SW480 (cell line): ENCODE results near the gene RNMT.
"Not testable (repeated sequence)": the region's sequence is repeated elsewhere in the genome, so short reads cannot be mapped to it uniquely, and the experiment has no call there.

Source experiments
- DNase-seq: peaks from one replicate; pipeline ENCODE4 v3.0.0-alpha.2; 2016; ENCODE audit warnings: low spot score

Gene RNMT

GRCh38 chr18:13745696-13746095, 19.2 kb downstream of the RNMT start:
- DNase-seq, result no peak

DNA sequence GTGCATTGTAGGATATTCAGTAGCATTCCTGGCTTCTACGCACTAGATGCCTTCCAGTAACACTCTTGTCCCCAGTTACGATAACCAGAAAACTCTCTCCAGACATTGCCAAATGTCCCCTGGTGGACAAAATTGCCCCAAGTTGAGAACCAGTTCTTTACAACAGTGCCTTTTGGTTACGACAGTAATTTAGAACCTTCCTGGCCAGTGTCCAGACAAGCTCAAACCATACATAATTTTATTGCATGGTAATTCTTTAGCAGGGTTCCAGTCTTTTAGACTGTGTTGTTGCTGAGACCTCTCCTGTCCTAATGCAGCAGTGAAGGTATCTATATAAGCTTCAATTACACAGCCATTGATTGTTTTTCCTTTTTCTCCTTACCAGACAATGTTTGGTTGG, 20.2 kb downstream of the RNMT start:
- DNase-seq, result no peak

- not testable (repeated sequence) for DNase-seq
Observed at GRCh38 chr18:13751599-13751998, 25.1 kb downstream of the RNMT start.

DNA sequence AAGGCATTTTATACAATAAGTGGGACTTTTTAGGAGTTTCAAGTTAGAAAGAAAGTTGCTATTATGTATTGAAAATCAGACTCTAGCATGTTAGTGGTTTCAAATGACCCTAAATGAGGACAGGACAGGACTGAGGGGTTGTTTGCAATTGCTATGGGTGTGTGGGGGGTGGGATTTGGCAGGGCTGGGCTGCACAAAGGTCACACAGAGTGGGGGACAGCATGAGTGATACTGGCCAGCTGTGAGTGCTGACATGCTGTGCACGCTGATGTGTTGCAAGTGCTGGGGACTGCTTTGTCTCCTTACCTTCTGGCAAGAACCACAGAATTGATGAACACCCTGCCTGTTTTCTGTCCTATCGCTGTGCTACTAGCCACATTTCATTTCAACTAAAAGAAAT, 29.8 kb downstream of the RNMT start:
- no peak for DNase-seq

GRCh38 chr18:13756671-13757070, 30.2 kb downstream of the RNMT start:
- no peak for DNase-seq

- no peak for DNase-seq
Observed at GRCh38 chr18:13758622-13759021, 32.1 kb downstream of the RNMT start.

- no peak for DNase-seq
Observed at GRCh38 chr18:13760047-13760446, 33.6 kb downstream of the RNMT start.

- DNase-seq, result no peak
Observed at GRCh38 chr18:13762690-13763439, 36.4 kb downstream of the RNMT start.

DNA sequence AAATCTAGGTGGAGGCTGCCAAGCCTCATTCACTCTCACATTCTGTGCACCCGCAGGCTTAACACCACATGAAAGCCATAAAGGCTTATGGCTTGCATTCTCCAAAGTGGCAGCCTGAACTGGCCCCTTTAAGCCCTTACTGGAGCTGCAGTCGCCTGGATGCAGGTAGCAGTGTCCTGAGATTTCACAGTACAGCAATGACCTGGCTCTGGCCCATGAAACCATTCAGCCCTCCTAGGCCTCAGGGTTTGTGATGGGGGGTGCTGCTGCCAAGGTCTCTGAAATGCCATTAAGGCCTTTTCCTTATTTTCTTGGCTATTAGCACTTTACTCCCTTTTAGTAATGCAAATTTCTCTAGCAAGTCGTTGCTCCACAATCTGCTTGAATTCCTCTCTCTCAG, 48.6 kb downstream of the RNMT start:
- DNase-seq, result no peak

DNA sequence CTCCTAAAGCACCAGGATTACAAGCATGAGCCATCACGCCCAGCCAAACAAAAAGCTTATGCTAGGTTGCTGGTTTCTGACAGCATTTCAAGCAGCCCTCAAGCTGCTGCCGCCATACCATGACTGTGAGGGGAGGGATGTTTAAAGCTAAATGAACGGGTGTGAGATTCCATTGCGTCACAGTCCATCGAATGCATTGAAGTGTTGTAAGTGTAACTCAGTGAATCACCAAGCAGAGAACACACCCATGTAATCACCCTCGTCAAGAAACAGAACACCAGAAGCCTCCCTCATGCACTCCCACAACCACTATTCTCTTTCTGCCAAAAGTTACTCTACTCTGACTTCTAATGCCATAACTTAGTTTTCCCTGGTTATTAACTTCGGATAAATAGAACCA, 64.7 kb downstream of the RNMT start:
- peak; percentile 16 for DNase-seq

DNA sequence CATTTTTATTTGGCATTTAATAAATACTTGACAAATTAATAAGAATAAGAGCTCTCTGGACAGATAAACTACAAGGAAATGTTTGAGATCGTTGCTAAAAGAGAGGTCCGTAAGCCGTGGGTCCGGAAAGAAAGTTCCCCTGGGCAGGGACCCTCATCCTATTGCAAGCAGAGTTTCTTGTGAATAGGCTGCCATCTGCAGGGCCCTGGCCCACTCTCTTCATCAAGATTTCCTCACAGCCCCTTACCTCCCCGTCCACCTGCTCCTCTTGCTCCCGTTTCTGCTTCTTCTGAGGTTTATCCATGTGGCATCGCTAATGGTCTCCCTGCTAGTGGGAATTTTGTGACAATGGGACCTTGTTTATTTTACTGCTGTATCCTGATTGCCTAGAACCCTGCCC, 67.3 kb downstream of the RNMT start:
- DNase-seq, result no peak

GRCh38 chr18:13796515-13796914, 70.0 kb downstream of the RNMT start:
- no peak for DNase-seq

GRCh38 chr18:13797157-13797611, 70.7 kb downstream of the RNMT start:
- peak; percentile 14 for DNase-seq

- DNase-seq, result no peak
Observed at GRCh38 chr18:13799396-13799795, 72.9 kb downstream of the RNMT start.

DNA sequence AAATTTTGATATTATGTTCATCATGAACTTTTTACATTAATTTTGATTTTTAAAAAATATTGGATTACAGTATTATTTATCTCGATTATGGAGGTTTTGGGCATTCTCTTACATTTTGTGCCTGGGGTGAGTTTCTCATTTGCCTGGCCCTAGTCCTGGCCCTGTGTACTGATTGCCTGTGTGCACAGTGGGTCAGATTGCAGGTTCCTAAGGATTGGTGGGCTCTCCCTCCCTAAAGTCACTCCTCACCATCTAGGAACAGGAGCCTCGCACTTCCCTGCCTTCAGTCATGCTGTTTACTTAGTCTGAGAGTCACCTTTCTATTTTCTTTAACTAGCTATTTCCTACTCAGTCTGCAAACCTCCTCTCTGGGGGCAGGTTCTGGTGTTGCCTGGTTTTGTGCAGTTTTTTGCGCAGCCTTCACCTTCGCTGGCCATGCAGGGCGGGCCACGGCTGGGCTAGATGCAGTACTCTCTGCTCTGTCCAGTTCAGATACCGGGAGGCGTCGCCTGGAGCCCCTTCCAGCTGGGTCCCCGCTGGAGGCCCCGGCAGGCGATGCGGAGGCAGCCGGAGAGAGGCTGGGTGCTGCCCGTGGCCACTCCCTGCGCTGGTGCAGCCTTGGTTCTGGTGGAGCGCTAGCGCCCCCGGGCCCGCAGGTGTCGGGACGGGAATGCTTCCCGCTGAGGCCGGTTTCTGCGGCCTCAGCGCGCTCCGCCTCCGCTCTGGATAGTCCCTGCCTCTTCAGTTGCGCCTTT, 74.2 kb downstream of the RNMT start:
- peak; percentile 44 for DNase-seq

GRCh38 chr18:13801260-13801601, 74.8 kb downstream of the RNMT start:
- DNase-seq, result no peak

DNA sequence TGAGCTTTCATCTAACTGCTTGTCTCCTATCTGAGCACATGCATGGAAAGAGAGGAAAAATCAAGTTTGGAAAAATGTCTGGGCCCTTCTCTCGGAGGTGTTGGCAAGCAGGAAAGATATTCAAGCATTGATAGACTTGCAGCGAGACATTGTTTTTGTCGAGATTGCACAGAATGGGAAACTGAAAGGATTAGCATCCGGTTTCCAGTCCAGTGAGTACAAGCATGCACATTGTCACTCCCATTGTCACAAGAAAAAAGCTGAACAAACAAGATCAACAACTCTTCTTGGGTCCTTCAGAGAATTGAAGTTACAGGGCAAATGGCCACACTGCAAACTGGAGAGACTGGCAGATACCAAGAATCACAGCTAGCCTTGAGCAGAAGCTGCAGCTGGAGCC, 77.8 kb downstream of the RNMT start:
- DNase-seq, result no peak

DNA sequence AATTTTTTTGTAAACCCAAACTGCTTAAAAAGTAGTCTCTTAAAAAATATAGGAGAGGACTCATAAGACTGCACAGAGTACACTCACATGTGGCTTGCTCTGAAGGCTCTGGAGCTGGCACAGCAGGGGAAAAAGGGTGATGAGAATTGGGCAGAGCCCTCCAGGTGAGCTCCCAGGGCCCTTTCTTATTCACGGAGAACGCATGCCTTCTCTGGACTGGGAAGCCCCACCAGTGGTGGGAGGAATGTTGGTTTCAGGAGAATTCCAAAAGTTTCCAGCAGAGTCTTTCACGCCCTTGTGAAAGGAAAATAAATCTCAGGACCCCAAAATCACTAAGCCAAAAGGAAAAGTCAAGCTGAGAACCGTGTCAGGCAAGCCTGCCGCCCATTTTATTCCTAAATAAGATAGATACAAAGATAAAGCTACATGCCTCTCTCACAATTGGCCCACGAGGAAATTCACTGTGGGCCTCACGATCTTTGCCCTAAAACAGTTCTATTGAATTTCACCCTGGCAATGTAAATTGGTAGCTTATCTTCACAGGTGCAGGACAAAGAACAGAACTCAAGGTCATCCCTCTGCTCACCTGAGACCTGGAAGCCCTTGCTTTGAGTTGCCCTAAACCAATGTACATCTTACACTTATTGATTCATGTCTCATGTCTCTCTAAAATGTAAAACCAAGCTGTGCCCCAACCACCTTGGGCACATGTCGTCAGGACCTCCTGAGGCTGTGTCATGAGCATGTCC, 82.0 kb downstream of the RNMT start:
- DNase-seq, result no peak

DNA sequence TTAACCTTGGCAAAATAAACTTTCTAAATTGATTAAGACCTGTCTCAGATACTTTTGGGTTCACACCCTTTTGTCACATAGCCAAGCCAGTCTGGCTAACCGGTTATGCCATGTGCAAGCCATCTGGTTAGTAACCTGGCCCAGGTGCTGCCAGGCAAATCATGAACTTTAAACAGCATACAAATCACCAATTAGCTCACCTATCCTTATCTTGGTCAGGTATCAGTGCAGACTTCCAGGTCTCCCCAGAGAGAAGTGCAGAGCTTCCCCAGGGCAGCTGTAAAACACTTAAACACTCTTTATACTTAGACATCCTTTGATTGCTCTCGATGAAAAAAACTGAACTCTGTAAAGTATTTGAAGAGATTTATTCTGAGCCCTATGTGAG, 82.6 kb downstream of the RNMT start:
- DNase-seq, result no peak

DNA sequence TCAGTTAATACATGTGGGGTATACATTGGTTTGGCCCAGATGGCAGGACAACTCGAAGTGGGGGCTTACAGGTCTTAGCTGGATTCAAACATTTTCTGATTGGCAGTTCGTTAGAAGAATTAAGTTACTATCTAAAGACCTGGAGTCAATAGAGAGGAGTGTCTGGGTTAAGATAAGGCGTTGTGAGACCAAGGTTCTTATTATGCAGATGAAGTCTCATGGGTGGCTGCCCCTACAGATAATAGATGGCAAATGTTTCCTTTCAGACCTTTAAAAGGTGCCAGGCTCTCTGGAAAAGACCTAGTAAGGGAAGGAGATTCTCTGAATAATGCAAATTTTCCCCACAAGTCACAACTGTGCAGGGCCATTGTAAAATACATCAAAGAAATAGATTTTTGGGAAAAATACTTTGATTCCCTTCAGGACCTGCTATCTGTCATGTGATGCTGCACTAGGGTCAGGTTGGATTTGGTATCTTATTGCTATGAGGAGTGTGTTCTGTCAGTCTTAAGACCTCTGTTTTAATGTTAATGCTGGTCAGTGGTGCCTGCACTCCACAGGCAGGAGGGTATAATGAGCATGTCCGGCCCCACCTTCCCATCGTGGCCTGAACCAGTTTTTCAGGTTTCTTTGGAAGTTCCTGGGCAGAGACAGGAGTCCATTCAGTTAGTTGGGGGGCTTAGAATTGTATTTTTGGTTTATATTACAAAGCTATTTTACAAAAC, 83.2 kb downstream of the RNMT start:
- DNase-seq, result no peak

DNA sequence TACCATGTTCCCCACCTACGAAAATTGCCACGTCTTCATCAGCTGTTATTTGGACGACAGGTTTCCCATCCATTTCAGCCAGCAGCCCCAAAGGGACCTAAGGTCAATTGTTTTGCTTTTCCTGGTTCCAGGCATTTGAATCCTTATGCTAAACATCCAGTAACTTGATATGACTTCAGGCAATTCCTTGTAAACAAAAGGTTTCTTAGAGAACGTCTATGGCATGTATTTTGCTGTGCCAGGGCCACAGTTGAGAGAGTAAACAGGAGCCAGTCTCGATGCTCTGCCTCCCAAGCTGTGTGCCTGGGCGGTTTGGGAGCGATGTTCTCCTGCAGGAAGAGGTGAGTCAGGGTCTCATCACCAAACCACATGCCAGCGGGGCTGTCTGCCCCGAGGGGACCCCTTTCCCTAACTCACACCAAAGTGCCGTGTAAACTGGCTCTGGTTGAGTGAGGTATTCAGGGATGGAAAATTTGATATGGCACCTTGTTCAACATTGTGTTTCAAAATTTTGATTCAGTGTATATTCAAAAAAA, 84.5 kb downstream of the RNMT start:
- DNase-seq, result no peak

- DNase-seq, result peak; percentile 18
Observed at GRCh38 chr18:13811993-13812392, 85.5 kb downstream of the RNMT start.
